Measurements from ENCODE around the gene ZC3H4. TPM values are rescaled to one million over a fixed set of nuclear protein-coding genes. Genes with fewer than 3 reads are reported as not detected.

ZC3H4 gene
- total and polyA plus RNA-seq, 2 of the 8 experiments (the other 6 are each of a cell fraction or from before 2014, with no cell fraction given), result 6.6 to 92.0 TPM

DNA sequence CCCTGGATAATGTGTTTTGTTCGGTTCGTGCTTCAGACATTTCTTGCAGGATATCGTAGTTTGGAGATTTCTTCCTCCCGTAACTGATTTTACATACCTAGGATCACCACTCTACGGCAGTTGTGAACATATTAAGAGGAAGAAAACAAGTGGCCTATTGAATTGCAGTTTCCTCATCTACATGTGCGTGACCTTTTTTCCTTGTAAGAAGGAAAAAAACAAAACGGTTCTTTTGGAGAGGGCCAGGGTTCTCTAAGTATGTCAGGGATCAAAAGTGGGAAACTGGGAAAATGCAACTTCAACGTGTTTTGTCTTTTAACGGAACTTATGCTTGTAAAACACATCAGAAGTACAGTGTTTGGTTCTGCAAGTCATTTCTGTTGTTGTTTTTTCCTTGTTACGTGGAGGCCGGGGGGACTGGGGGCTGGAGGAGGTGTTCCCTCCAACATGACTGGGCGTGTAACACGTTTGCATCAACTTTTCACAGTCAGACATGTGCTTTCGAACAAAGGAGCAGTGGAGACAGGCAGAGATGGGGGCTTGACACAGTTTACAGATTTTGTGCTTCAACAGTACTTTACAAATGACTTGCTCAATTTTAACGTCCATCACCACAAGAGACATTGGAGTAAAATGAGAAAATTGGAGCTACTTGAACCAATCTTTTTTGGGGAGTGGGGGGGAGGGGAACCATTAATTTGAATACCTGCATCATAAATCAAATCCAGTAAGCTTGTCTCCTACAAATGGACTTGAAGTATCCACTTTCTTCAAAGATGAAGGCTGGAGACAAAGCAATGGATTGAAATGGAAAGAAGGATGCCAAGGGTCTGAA lies 3.8 kb downstream of the ZC3H4 start (continued):
- TF ChIP-seq SIN3A (conservative IDR thresholded peaks at IDR 0.05 in 1 of 2, IDR thresholded peaks at IDR 0.05 in 1 of 2; ENCODE audit: low read depth in 1 of 2, low read length in 2 of 2), result 0 out of 4 replicates have a peak, but pooled peaks of 1 of the 2 experiments have one; percentile 27
- TF ChIP-seq TAF7 (optimal IDR thresholded peaks at IDR 0.05; ENCODE audit: borderline replicate concordance, low read depth, low read length), result peak; percentile 9
